ENCODE data around the gene LRP5.
A peak's percentile ranks its signal among the peaks of the same experiment; 100 is the strongest.

The LRP5 gene

DNA sequence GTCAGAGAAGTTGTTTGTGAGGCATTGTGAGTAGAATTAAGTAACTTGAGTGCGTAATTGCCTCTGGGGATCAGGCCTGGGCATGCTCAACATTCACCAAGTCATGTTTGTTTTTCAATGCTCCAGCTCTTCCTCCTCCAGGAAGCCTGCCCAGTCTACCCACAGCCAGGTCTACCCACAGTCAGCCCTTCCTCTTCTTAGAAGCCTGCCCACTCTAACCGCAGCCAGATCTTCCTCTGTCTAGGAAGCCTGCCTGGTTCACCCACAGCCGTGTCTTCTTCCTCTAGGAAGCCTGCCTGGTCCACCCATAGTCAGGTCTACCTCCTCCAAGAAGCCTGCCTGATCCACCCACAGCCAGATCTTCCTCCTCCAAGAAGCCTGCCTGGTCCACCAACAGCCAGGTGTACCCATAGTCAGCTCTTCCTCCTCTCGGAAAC is 25.0 kb downstream of the LRP5 start:
- Histone ChIP-seq H3K4me1 (ENCODE audit: control insufficient read depth, insufficient read depth, low read depth, low read length) (peaks cover 33% of the 10 kb centered on the region), H2BK12ac (ENCODE audit: low read length in 2 of 2) (peak overlapping the region in 1 of 2 experiments; percentile 21), H3K4me2 (ENCODE audit: low read length, poor library complexity, severe bottlenecking) (no peak overlapping the region), H3K23ac (ENCODE audit: low read length in 2 of 2) (no peak overlapping the region), H3K36me3 (ENCODE audit: control insufficient read depth in 1 of 2, insufficient read depth in 2 of 2, low read depth in 1 of 2, low read length in 2 of 2) (no peaks in the 10 kb centered on the region), H2BK15ac (ENCODE audit: low read depth, poor library complexity, severe bottlenecking) (no peak overlapping the region), H2BK5ac (ENCODE audit: low read depth, low read length, poor library complexity, severe bottlenecking) (no peak overlapping the region), H3K9ac (ENCODE audit: low read length) (peak overlapping the region; percentile 73), H4K91ac (ENCODE audit: low read length) (no peak overlapping the region), H3K18ac (ENCODE audit: low read depth in 1 of 2, low read length in 2 of 2) (no peak overlapping the region), H2AK5ac (ENCODE audit: low read length, severe bottlenecking) (no peak overlapping the region), H3K4me3 (ENCODE audit: insufficient read depth in 1 of 2, low read depth in 1 of 2, low read length in 2 of 2) (no peak overlapping the region), H2AFZ (ENCODE audit: low read depth, low read length) (no peak overlapping the region), H3K79me1 (replicated peaks; ENCODE audit: low read length, poor library complexity, severe bottlenecking) (peaks cover 34% of the 10 kb centered on the region), H3K27me3 (ENCODE audit: control insufficient read depth in 1 of 2, insufficient read depth in 1 of 2, low read length in 2 of 2) (no peaks in the 10 kb centered on the region), H3K27ac (ENCODE audit: low read length, poor library complexity, severe bottlenecking) (no peak overlapping the region), H3K4ac (ENCODE audit: low read depth in 1 of 2, low read length in 2 of 2) (peak overlapping the region in 1 of 2 experiments; percentile 48), H4K8ac (ENCODE audit: low read length) (peak overlapping the region; percentile 23), H2BK120ac (ENCODE audit: low read depth, low read length) (no peak overlapping the region), H3K9me3 (ENCODE audit: control insufficient read depth, low read length) (no peaks in the 10 kb centered on the region), H3K14ac (ENCODE audit: low read length in 2 of 2) (no peak overlapping the region)
- DNase-seq: no peak
- 99% methylated on average over 4 of the region's 4 CpGs for WGBS

DNA sequence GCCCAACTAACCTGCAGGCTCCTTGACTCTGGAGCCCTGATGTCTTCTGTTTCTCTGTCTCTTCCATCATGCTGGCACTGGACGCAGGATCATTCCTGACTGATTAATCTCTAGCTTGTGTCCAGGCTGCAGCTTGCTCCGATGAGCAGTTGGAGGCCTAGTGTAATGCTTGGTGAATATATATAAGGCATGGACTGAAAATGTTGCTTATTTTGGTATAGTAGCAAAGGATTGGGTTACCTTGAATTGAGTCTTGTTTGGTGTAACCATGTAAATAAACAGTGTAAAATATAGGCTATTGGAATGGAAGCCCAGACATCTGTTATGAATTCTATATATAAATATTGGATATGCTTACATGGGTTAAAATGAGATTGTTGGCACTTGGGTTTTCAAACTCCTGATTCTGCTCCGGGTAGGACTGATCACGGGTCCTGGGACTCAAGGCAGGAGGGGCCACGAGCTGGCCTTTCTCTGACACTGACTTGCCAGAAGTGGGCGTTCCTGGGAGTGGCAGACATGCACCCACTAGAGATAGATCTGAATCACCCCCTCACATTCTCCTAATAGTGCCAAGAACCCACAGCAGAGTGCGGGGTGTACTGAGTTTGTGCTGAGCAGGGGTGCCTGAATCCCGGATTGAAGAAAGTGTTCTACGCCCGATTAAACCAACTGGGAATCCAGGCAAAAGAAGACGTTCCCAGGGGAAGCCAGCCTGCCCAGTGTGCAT is 25.8 kb downstream of the LRP5 start:
- peak; percentile 20 for DNase-seq
- Histone ChIP-seq H4K91ac (ENCODE audit: low read length) (no peak overlapping the region), H3K27me3 (ENCODE audit: control insufficient read depth in 1 of 2, insufficient read depth in 1 of 2, low read length in 2 of 2) (no peaks in the 10 kb centered on the region), H3K36me3 (ENCODE audit: control insufficient read depth in 1 of 2, insufficient read depth in 2 of 2, low read depth in 1 of 2, low read length in 2 of 2) (no peaks in the 10 kb centered on the region), H3K4me1 (ENCODE audit: control insufficient read depth, insufficient read depth, low read depth, low read length) (peaks cover 41% of the 10 kb centered on the region), H3K4ac (ENCODE audit: low read depth in 1 of 2, low read length in 2 of 2) (no peak overlapping the region), H2BK120ac (ENCODE audit: low read depth, low read length) (no peak overlapping the region), H3K79me1 (replicated peaks; ENCODE audit: low read length, poor library complexity, severe bottlenecking) (peaks cover 34% of the 10 kb centered on the region), H3K27ac (ENCODE audit: low read length, poor library complexity, severe bottlenecking) (no peak overlapping the region), H3K9ac (ENCODE audit: low read length) (peak overlapping the region; percentile 73), H3K14ac (ENCODE audit: low read length in 2 of 2) (no peak overlapping the region), H2BK12ac (ENCODE audit: low read length in 2 of 2) (peak overlapping the region in 1 of 2 experiments; percentile 21), H2BK15ac (ENCODE audit: low read depth, poor library complexity, severe bottlenecking) (no peak overlapping the region), H2AFZ (ENCODE audit: low read depth, low read length) (no peak overlapping the region), H3K23ac (ENCODE audit: low read length in 2 of 2) (no peak overlapping the region), H2AK5ac (ENCODE audit: low read length, severe bottlenecking) (no peak overlapping the region), H3K18ac (ENCODE audit: low read depth in 1 of 2, low read length in 2 of 2) (no peak overlapping the region), H2BK5ac (ENCODE audit: low read depth, low read length, poor library complexity, severe bottlenecking) (no peak overlapping the region), H3K4me3 (ENCODE audit: insufficient read depth in 1 of 2, low read depth in 1 of 2, low read length in 2 of 2) (peak overlapping the region in 1 of 2 experiments; percentile 66), H4K8ac (ENCODE audit: low read length) (no peak overlapping the region), H3K9me3 (ENCODE audit: control insufficient read depth, low read length) (no peaks in the 10 kb centered on the region), H3K4me2 (ENCODE audit: low read length, poor library complexity, severe bottlenecking) (no peak overlapping the region)
- WGBS: 86% methylated on average over 10 of the region's 11 CpGs

DNA sequence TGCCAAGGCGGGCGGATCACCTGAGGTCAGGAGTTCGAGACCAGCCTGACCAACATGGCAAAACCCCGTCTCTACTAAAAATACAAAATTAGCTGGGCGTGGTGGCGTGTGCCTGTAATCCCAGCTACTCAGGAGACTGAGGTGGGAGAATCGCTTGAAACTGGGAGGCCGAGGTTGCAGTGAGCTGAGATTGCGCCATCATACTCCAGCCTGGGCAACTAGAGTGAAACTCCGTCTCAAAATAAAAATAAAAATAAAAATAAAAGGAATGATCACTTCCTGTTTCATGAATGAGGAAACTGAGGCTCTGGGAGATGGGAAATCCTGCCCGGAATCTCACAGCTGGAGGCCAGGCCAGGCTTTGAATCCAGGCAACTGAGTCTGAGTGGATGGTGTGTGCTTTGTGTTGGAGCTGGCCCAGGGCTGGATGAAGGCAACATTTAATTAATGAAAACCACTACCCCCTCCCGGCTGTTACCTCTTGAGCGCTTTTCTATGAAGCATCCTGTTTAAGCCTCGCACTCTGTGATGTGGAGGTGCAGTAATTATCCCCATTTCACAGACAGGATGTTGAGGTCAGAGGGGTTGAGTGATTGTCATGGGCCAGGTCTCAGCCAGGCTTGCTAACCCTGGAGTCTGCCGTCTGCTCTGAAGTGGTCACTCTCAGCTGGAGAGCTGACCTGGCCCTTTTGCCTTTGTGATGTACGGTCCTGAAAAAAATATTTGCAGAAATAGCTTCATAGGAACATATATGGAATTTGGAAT is 27.8 kb downstream of the LRP5 start:
- H3K36me3 ChIP-seq (ENCODE audit: control insufficient read depth in 1 of 2, insufficient read depth in 2 of 2, low read depth in 1 of 2, low read length in 2 of 2): peaks cover 0 to 8% of the 10 kb centered on the region in 2 experiments
- 93% methylated on average over 13 of the region's 16 CpGs for WGBS
- no peak overlapping the region for H3K27ac ChIP-seq (ENCODE audit: low read length, poor library complexity, severe bottlenecking)
- H3K18ac ChIP-seq (ENCODE audit: low read depth in 1 of 2, low read length in 2 of 2): no peak overlapping the region
- H2BK5ac ChIP-seq (ENCODE audit: low read depth, low read length, poor library complexity, severe bottlenecking): no peak overlapping the region
- no peak for DNase-seq
- H2AFZ ChIP-seq (ENCODE audit: low read depth, low read length): no peak overlapping the region
- no peak overlapping the region for H3K4me3 ChIP-seq (ENCODE audit: insufficient read depth in 1 of 2, low read depth in 1 of 2, low read length in 2 of 2)
- no peak overlapping the region for H2BK120ac ChIP-seq (ENCODE audit: low read depth, low read length)
- H3K27me3 ChIP-seq (ENCODE audit: control insufficient read depth in 1 of 2, insufficient read depth in 1 of 2, low read length in 2 of 2): no peaks in the 10 kb centered on the region
- H3K4ac ChIP-seq (ENCODE audit: low read depth in 1 of 2, low read length in 2 of 2): no peak overlapping the region
- peaks cover 39% of the 10 kb centered on the region for H3K79me1 ChIP-seq (replicated peaks; ENCODE audit: low read length, poor library complexity, severe bottlenecking)
- no peak overlapping the region for H3K23ac ChIP-seq (ENCODE audit: low read length in 2 of 2)
- H4K8ac ChIP-seq (ENCODE audit: low read length): no peak overlapping the region
- H2BK15ac ChIP-seq (ENCODE audit: low read depth, poor library complexity, severe bottlenecking): no peak overlapping the region
- H2BK12ac ChIP-seq (ENCODE audit: low read length in 2 of 2): no peak overlapping the region
- H3K14ac ChIP-seq (ENCODE audit: low read length in 2 of 2): no peak overlapping the region
- no peak overlapping the region for H3K9ac ChIP-seq (ENCODE audit: low read length)
- H3K4me2 ChIP-seq (ENCODE audit: low read length, poor library complexity, severe bottlenecking): no peak overlapping the region
- H4K91ac ChIP-seq (ENCODE audit: low read length): no peak overlapping the region
- no peaks in the 10 kb centered on the region for H3K9me3 ChIP-seq (ENCODE audit: control insufficient read depth, low read length)
- H3K4me1 ChIP-seq (ENCODE audit: control insufficient read depth, insufficient read depth, low read depth, low read length): peaks cover 48% of the 10 kb centered on the region
- H2AK5ac ChIP-seq (ENCODE audit: low read length, severe bottlenecking): no peak overlapping the region
